Choroid plexus epithelial cell (primary cell): ENCODE results near the gene RBMS3.

ENCODE experiments used
- DNase-seq: peaks from one replicate; pipeline ENCODE4 v3.0.0-alpha.2; 2010; ENCODE audit warnings: low read depth
- H3K4me3 ChIP-seq: 2 replicates; pipeline ENCODE4 v1.5.1; 2011; ENCODE audit warnings: low read depth, mild to moderate bottlenecking, control low read depth, low read length, moderate library complexity
- TF ChIP-seq, protein P1 (sequence below): conservative IDR thresholded peaks from 2 replicates; pipeline ENCODE4 v1.5.1; 2011; ENCODE audit warnings: low read depth, mild to moderate bottlenecking, control low read depth, inconsistent platforms, low read length, moderate library complexity

The RBMS3 gene

DNA sequence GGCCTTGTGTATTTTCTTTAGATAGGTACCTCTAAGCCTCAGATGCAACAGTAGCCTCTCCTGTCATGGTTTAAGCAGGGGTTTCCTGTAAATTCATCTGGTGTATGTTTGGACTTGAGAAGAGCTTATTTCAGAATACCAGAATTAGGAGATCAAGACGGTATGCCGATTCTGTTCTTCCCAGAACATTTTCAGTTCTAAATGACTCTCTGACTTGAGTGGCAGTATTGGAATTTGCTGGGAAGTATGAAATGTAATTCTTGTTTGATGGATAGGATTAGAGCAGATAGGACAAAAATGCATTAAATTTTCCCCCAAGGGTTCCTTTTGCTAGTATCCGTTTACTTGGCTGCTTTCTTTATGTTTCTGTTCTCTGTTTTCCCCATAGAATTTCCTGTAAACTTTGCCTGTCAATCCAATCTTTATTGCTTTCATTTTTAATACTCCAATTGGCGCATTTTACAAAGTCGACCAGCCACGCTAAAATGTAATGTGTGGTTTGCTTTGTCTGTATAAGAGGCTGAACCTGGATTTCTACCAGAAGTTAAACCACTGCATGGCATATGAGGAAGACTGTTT is 612.2 kb downstream of the RBMS3 start:
- DNase-seq, result no peak
- no peak overlapping the region for H3K4me3 ChIP-seq
- TF ChIP-seq, protein P1, sequence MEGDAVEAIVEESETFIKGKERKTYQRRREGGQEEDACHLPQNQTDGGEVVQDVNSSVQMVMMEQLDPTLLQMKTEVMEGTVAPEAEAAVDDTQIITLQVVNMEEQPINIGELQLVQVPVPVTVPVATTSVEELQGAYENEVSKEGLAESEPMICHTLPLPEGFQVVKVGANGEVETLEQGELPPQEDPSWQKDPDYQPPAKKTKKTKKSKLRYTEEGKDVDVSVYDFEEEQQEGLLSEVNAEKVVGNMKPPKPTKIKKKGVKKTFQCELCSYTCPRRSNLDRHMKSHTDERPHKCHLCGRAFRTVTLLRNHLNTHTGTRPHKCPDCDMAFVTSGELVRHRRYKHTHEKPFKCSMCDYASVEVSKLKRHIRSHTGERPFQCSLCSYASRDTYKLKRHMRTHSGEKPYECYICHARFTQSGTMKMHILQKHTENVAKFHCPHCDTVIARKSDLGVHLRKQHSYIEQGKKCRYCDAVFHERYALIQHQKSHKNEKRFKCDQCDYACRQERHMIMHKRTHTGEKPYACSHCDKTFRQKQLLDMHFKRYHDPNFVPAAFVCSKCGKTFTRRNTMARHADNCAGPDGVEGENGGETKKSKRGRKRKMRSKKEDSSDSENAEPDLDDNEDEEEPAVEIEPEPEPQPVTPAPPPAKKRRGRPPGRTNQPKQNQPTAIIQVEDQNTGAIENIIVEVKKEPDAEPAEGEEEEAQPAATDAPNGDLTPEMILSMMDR, result no peak

DNA sequence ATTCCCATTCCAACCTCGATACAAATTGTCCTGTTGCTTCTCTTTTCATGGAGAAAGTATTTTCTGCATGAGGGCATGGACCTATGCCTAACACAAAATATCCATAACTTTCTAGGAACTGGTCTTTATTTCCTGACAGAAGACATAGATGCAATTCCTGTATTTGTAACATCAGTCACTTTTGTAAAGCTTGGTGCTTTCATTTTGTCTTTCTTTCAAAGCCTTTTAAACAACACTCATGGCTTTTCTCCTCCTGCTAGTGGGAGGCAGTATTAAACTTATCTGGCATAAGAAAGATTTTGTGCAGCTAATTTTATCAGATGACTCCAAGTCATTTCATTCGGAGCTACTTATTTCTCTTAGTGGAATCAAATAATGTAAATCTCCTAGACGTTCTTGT is 616.0 kb downstream of the RBMS3 start:
- no peak for DNase-seq
- TF ChIP-seq, protein P1, result no peak

DNA sequence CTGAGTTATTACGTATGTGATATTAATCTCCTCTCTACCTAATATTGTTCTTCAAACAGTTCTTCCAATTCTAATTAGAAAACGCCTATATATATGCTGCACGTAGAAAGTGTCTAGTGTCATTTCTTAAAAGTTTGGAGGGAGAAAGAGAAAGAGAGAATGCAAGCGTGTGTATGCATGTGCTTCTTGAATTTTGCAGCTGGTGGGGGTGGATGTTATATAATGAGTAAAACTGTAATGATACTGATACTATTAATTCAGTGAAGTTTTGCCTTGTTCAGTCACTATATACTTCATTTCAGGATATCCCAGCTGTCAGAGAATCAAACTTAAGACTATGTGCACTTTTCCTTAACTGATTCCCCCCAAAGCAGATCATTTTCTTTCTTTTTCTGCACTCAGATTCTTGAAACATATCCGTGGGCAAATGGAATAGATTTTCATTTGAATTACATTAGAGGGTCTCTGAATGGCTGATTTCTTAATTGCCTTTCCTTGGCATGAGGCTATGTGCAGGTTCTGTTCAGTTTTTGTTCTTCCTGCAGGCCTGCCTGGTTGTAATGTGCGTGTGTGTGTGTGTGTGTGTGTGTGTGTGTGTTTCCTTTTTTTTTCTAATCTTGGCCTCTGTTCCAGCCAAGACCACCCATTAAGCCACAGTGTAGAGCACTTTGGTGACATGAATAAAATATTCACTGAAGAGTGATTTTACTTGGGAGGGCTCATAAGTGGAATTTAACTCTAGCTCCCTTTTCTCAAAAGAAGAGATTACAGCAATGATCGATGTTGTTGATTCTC is 617.5 kb downstream of the RBMS3 start:
- TF ChIP-seq, protein P1, result no peak
- no peak overlapping the region for H3K4me3 ChIP-seq
- no peak for DNase-seq

More for the DNA sequence above, 616.0 kb downstream of the RBMS3 start:
- no peak overlapping the region for H3K4me3 ChIP-seq

DNA sequence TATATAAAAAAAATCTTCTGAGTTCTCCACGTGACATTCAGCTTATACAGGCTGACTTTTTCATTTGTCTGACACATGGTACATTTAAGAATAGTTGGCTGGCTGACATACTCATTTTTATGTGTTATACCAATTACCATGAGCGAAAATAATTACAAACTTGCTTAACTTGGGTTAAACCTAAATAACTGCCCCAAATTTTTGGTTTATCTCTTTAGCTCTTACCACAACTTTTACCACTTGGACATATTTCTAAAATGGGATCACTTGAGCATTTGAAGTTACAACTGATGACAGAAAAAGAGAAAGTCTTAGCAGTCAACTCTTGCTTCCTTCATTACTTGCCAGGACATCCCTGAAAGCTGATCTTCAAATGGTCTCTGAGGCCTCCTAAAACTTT is 618.1 kb downstream of the RBMS3 start:
- no peak for DNase-seq
- H3K4me3 ChIP-seq, result no peak overlapping the region
- TF ChIP-seq, protein P1, result no peak

DNA sequence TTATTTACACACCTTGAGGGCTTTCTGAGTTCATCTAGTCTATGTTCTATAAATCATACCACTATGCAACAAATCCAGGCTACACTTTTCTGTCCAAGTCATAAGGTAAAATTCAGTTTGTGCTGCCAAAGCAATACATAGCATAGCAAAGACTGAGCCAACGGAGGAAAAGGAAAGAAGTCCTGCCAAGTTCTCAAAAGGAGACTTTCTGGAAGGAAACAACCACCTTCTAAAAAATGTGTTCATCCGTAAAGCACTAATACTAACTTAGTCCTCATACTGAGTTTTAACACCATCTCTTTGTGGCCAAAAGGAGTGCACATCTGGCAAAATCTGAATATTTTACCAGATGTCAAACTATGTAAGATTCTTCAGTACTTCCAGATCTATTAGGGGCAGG is 620.2 kb downstream of the RBMS3 start:
- DNase-seq, result peak; percentile 38

DNA sequence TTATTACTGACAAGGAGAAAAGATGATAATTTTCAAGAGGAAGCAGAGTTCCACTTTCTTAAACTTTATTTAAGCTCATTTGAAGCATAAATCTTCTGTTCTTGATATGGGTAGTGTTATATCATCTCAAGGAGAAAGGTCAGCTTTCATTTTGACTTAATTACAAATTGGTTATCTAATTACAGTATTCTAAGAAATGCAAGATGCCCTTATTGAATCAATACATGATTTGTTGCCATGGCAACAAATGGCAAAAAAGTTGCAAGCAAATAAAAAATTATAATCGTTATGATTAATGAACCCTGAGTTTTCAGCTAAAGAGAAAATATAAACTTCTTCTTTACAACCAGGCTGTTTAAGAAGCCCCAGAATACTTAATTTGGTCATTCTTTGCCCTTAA is 622.7 kb downstream of the RBMS3 start:
- no peak for DNase-seq
- TF ChIP-seq, protein P1, result no peak
- H3K4me3 ChIP-seq, result no peak overlapping the region

More for the DNA sequence above, 620.2 kb downstream of the RBMS3 start:
- TF ChIP-seq, protein P1, result no peak
- no peak overlapping the region for H3K4me3 ChIP-seq

DNA sequence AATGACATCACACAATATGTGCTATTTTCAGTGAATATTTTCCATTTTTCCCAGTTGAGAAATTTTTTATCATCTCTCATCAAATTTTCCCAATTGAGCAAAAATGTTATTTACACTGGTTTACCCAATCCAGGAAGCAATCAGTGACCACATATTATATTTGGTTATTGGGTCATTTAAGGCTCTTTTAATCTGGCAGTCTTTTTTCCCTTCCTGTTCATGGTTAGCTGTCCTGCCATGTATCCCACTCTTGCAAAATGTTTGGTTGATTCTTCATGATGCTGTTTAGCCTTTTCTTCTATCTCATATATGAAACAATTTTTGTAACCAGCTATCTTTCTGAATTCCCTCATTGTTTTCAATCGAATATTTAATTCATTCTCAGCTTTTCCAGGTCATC is 626.0 kb downstream of the RBMS3 start:
- TF ChIP-seq, protein P1, result no peak
- no peak for DNase-seq

More for the DNA sequence above, 626.0 kb downstream of the RBMS3 start:
- no peak overlapping the region for H3K4me3 ChIP-seq
